Left renal pelvis (tissue), 4 donors: ENCODE results near the gene FBXW7. TPM values are rescaled to one million over a fixed set of nuclear protein-coding genes. Genes with fewer than 3 reads are reported as not detected.
A peak's percentile ranks its signal among the peaks of the same experiment; 100 is the strongest.

ENCODE experiments used
- DNase-seq, 4 donors: peaks; one replicate each; pipeline ENCODE4 v3.0.0-alpha.2; 2013; ENCODE audit warnings: low read depth in 4 of 4, low spot score in 3 of 4
- polyA plus RNA-seq, 4 donors: library from polyadenylated mRNA; unstranded; fragments of 120-200 nt; gene quantifications; one replicate each; pipeline ENCODE4 v1.2.1, GENCODE V29; 2013; ENCODE audit not compliant: insufficient read length in 4 of 4

FBXW7 gene
- polyA plus RNA-seq, 4 donors, result 28.0 to 35.1 (median 32.0) TPM

GRCh38 chr4:152437561-152437960 lies 98.3 kb downstream of the FBXW7 start:
- no peak for DNase-seq

GRCh38 chr4:152436384-152436783 lies 99.5 kb downstream of the FBXW7 start:
- no peak for DNase-seq

- no peak for DNase-seq
Observed at GRCh38 chr4:152434011-152434410, 101.9 kb downstream of the FBXW7 start.

- DNase-seq, result no peak
Observed at GRCh38 chr4:152431784-152432183, 104.1 kb downstream of the FBXW7 start.

GRCh38 chr4:152431291-152431690 lies 104.6 kb downstream of the FBXW7 start:
- DNase-seq, result no peak

GRCh38 chr4:152430507-152430906 lies 105.4 kb downstream of the FBXW7 start:
- DNase-seq, result no peak

GRCh38 chr4:152427981-152428380 lies 107.9 kb downstream of the FBXW7 start:
- DNase-seq, result no peak

GRCh38 chr4:152424977-152425376 lies 110.9 kb downstream of the FBXW7 start:
- DNase-seq, result no peak

GRCh38 chr4:152424396-152424795 lies 111.5 kb downstream of the FBXW7 start:
- no peak for DNase-seq

- no peak for DNase-seq
Observed at GRCh38 chr4:152422817-152423320, 113.0 kb downstream of the FBXW7 start.

GRCh38 chr4:152421576-152421975 lies 114.3 kb downstream of the FBXW7 start:
- DNase-seq, result no peak

GRCh38 chr4:152419809-152420208 lies 116.1 kb downstream of the FBXW7 start:
- no peak for DNase-seq

- no peak for DNase-seq
Observed at GRCh38 chr4:152417673-152418072, 118.2 kb downstream of the FBXW7 start.

- DNase-seq, result no peak
Observed at GRCh38 chr4:152415980-152416379, 119.9 kb downstream of the FBXW7 start.

GRCh38 chr4:152408514-152409327 lies 127.2 kb downstream of the FBXW7 start:
- peak in 1 of 4 donors; percentile 12 for DNase-seq

- no peak for DNase-seq
Observed at GRCh38 chr4:152401424-152401823, 134.5 kb downstream of the FBXW7 start.

GRCh38 chr4:152399246-152399645 lies 136.6 kb downstream of the FBXW7 start:
- no peak for DNase-seq

GRCh38 chr4:152398060-152398459 lies 137.8 kb downstream of the FBXW7 start:
- DNase-seq, result no peak

GRCh38 chr4:152394791-152395190 lies 141.1 kb downstream of the FBXW7 start:
- no peak for DNase-seq

GRCh38 chr4:152392079-152392478 lies 143.8 kb downstream of the FBXW7 start:
- DNase-seq, result no peak

- no peak for DNase-seq
Observed at GRCh38 chr4:152390216-152390615, 145.7 kb downstream of the FBXW7 start.

- no peak for DNase-seq
Observed at GRCh38 chr4:152389359-152389758, 146.5 kb downstream of the FBXW7 start.
